ENCODE results near the gene RELB. TPM values are rescaled to one million over a fixed set of nuclear protein-coding genes. Genes with fewer than 3 reads are reported as not detected.

RELB gene
- total RNA-seq, 1 donor from 2014 or later: 1.5 TPM

- no peak for ATAC-seq
Observed at GRCh38 chr19:45076851-45077730, 75.8 kb downstream of the RELB start.

GRCh38 chr19:45078390-45079062 is 77.3 kb downstream of the RELB start:
- DNase-seq (ENCODE audit: low spot score) (no peak), ATAC-seq (no peak)

More at GRCh38 chr19:45076851-45077730, 75.8 kb downstream of the RELB start:
- no peak for DNase-seq (ENCODE audit: low spot score)

- DNase-seq (ENCODE audit: low spot score) (peak; percentile 76), ATAC-seq (peak; percentile 81)
Observed at GRCh38 chr19:45079063-45079910, 78.0 kb downstream of the RELB start, which contains the start of gene GEMIN7. Gene GEMIN7, plus strand, starts transcription at chr19:45079260. Its CDS starts 10,855 bp downstream, at chr19:45090115.

- DNase-seq (ENCODE audit: low spot score): no peak
- no peak for ATAC-seq
Observed at GRCh38 chr19:45079911-45080370, 78.7 kb downstream of the RELB start.

- no peak for DNase-seq (ENCODE audit: low spot score)
- ATAC-seq: no peak
Observed at GRCh38 chr19:45082170-45082569, 80.9 kb downstream of the RELB start.

GRCh38 chr19:45086480-45086879 is 85.2 kb downstream of the RELB start:
- ATAC-seq: no peak
- no peak for DNase-seq (ENCODE audit: low spot score)

- ATAC-seq: no peak
- no peak for DNase-seq (ENCODE audit: low spot score)
Observed at GRCh38 chr19:45087531-45087930, 86.3 kb downstream of the RELB start.

Other genes with a start within 250 kb of the RELB start
- gene CBLC, start 223.6 kb upstream of the RELB start, total RNA-seq: 14.0 TPM
- gene BCAM, start 192.4 kb upstream of the RELB start, total RNA-seq: 40.7 TPM
- 70.4 TPM for gene NECTIN2, start 155.2 kb upstream of the RELB start, total RNA-seq
- gene TOMM40, start 110.2 kb upstream of the RELB start, total RNA-seq: 28.8 TPM
- gene APOE, start 95.7 kb upstream of the RELB start, total RNA-seq: 5,009 TPM
- gene APOC1, start 86.9 kb upstream of the RELB start, total RNA-seq: 6,817 TPM
- gene APOC4, start 59.2 kb upstream of the RELB start, total RNA-seq: 297 TPM
- gene APOC2, start 55.4 kb upstream of the RELB start, total RNA-seq: 1,677 TPM
- 92.6 TPM for gene CLPTM1, start 46.1 kb upstream of the RELB start, total RNA-seq
- gene CLASRP, start 37.6 kb downstream of the RELB start, total RNA-seq: 50.5 TPM
- 0.35 TPM for gene ZNF296, start 75.0 kb downstream of the RELB start, total RNA-seq
- 11.7 TPM for gene GEMIN7, start 77.8 kb downstream of the RELB start, total RNA-seq
- 11.3 TPM for gene PPP1R37, start 91.7 kb downstream of the RELB start, total RNA-seq
- gene NKPD1, start 159.5 kb downstream of the RELB start, total RNA-seq: not detected
- 30.6 TPM for gene TRAPPC6A, start 176.8 kb downstream of the RELB start, total RNA-seq
- 6.5 TPM for gene BLOC1S3, start 177.3 kb downstream of the RELB start, total RNA-seq
- gene EXOC3L2, start 243.9 kb downstream of the RELB start, total RNA-seq: 4.3 TPM
- gene MARK4, start 249.8 kb downstream of the RELB start, total RNA-seq: 17.5 TPM

All from left lobe of liver (tissue), 2 donors.